Activated CD8-positive, alpha-beta memory T cell treated with anti-CD3 and anti-CD28 coated beads, Interleukin-2, amount 50 U/mL, for 4 hours (primary cell): ENCODE results near the gene APOL2.
"Not testable (repeated sequence)": the region's sequence is repeated elsewhere in the genome, so short reads cannot be mapped to it uniquely, and the experiment has no call there.

Experiments
- DNase-seq: peaks from one replicate; pipeline ENCODE4 v3.0.0-alpha.2; 2020

APOL2 gene

GRCh38 chr22:36239401-36240171 lies at the start of gene APOL2:
APOL2 (minus strand) TSS chr22:36239527; CDS start chr22:36233162, 6,365 bp downstream.
- peak; percentile 83 for DNase-seq

GRCh38 chr22:36288571-36289405 lies 49.5 kb upstream of the APOL2 start:
- no peak for DNase-seq

GRCh38 chr22:36287881-36288515 lies 48.7 kb upstream of the APOL2 start:
- DNase-seq = no peak

GRCh38 chr22:36286096-36286957 lies 47.0 kb upstream of the APOL2 start:
- DNase-seq = peak; percentile 59

GRCh38 chr22:36285545-36285944 lies 46.2 kb upstream of the APOL2 start:
- no peak for DNase-seq

- DNase-seq = no peak
These were observed 45.7 kb upstream of the APOL2 start for GRCh38 chr22:36285017-36285416.

- DNase-seq = no peak
These were observed 44.8 kb upstream of the APOL2 start for GRCh38 chr22:36284171-36284571.

- no peak for DNase-seq
These were observed 43.1 kb upstream of the APOL2 start for GRCh38 chr22:36282328-36282831.

GRCh38 chr22:36281781-36282327 lies 42.5 kb upstream of the APOL2 start:
- no peak for DNase-seq

- no peak for DNase-seq
These were observed 41.1 kb upstream of the APOL2 start for GRCh38 chr22:36280379-36280778.

GRCh38 chr22:36279219-36279666 lies 39.9 kb upstream of the APOL2 start:
- DNase-seq = no peak

GRCh38 chr22:36277482-36278291 lies 38.4 kb upstream of the APOL2 start:
- DNase-seq = peak; percentile 65

GRCh38 chr22:36274531-36274930 lies 35.2 kb upstream of the APOL2 start:
- DNase-seq = no peak

GRCh38 chr22:36271951-36272350 lies 32.6 kb upstream of the APOL2 start:
- not testable (repeated sequence) for DNase-seq

- not testable (repeated sequence) for DNase-seq
These were observed 31.9 kb upstream of the APOL2 start for GRCh38 chr22:36271231-36271630.

GRCh38 chr22:36267896-36268485 lies 28.7 kb upstream of the APOL2 start:
- DNase-seq = no peak

- no peak for DNase-seq
These were observed 27.7 kb upstream of the APOL2 start for GRCh38 chr22:36267058-36267457.

- DNase-seq = not testable (repeated sequence)
These were observed 24.7 kb upstream of the APOL2 start for GRCh38 chr22:36263886-36264664.

- not testable (repeated sequence) for DNase-seq
These were observed 23.9 kb upstream of the APOL2 start for GRCh38 chr22:36263216-36263673.

- not testable (repeated sequence) for DNase-seq
These were observed 23.0 kb upstream of the APOL2 start for GRCh38 chr22:36262307-36262706.
